Endothelial cell (in vitro differentiated cells): ENCODE results near the gene GAS2L3. TPM values are rescaled to one million over a fixed set of nuclear protein-coding genes. Genes with fewer than 3 reads are reported as not detected.
A peak's percentile ranks its signal among the peaks of the same experiment; 100 is the strongest.

Experiments
- DNase-seq: peaks from one replicate; pipeline ENCODE4 v3.0.0; 2021; ENCODE audit warnings: low spot score
- H3K27ac Mint-ChIP-seq: one replicate; pipeline ENCODE4 v1.8.0; 2021; ENCODE audit warnings: mixed read lengths, inconsistent platforms; ENCODE audit not compliant: unreplicated experiment
- H3K27me3 Mint-ChIP-seq: one replicate; pipeline ENCODE4 v1.8.0; 2021; ENCODE audit warnings: mild to moderate bottlenecking, moderate library complexity, mixed read lengths, inconsistent platforms; ENCODE audit not compliant: unreplicated experiment
- H3K36me3 Mint-ChIP-seq: one replicate; pipeline ENCODE4 v1.8.0; 2021; ENCODE audit warnings: mild to moderate bottlenecking, low read depth, mixed read lengths, inconsistent platforms; ENCODE audit not compliant: unreplicated experiment
- H3K4me1 Mint-ChIP-seq: one replicate; pipeline ENCODE4 v1.8.0; 2021; ENCODE audit warnings: mild to moderate bottlenecking, mixed read lengths, inconsistent platforms; ENCODE audit not compliant: unreplicated experiment
- H3K4me3 Mint-ChIP-seq: one replicate; pipeline ENCODE4 v1.8.0; 2021; ENCODE audit warnings: mild to moderate bottlenecking, mixed read lengths, inconsistent platforms; ENCODE audit not compliant: unreplicated experiment
- H3K9me3 Mint-ChIP-seq: one replicate; pipeline ENCODE4 v1.8.0; 2021; ENCODE audit warnings: mixed read lengths, inconsistent platforms; ENCODE audit not compliant: unreplicated experiment
- total RNA-seq: library from RNA; stranded (reverse); fragmentation: NEBNext Ultra II Directional; extraction: Animal tissue kit (Norgen Biotek cat#: 25700); gene quantifications from one replicate; pipeline ENCODE4 v1.2.1, GENCODE V29; 2021; ENCODE audit not compliant: unreplicated experiment
- TF ChIP-seq, protein P1 (sequence below): fragments of 200-600 bp; sonication (generic); IDR thresholded peaks from one replicate; pipeline ENCODE4 v1.5.0; 2021; ENCODE audit warnings: antibody characterized with exemption; ENCODE audit not compliant: unreplicated experiment

Gene GAS2L3
- total RNA-seq, 1 donor from 2014 or later, result 55.6 TPM

DNA sequence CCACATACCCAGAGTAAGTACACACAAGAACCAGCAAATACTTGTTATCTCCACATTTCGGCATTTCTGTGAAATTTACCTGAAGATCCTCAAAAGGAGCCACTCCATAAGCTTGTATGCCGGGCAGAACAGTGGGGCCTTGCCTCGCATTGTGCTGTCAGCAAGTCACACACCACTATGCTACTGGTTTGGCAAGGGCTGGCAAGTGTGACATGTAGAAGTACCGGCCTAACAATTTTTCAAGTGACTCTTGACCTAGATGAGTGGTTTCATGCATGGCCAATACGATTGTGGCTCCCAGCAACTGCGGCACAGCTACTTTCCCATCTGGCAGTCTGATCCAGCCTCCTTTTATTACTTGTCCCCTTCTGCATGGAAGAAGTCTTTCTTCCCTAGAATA is 69.8 kb downstream of the GAS2L3 start:
- Mint-ChIP-seq H3K27me3 (peaks cover 4% of the 10 kb centered on the region), H3K4me1 (no peaks in the 10 kb centered on the region), H3K27ac (no peak overlapping the region), H3K9me3 (peaks cover 5% of the 10 kb centered on the region), H3K36me3 (peaks cover 41% of the 10 kb centered on the region), H3K4me3 (no peak overlapping the region)
- DNase-seq, result no peak
- TF ChIP-seq, protein P1, sequence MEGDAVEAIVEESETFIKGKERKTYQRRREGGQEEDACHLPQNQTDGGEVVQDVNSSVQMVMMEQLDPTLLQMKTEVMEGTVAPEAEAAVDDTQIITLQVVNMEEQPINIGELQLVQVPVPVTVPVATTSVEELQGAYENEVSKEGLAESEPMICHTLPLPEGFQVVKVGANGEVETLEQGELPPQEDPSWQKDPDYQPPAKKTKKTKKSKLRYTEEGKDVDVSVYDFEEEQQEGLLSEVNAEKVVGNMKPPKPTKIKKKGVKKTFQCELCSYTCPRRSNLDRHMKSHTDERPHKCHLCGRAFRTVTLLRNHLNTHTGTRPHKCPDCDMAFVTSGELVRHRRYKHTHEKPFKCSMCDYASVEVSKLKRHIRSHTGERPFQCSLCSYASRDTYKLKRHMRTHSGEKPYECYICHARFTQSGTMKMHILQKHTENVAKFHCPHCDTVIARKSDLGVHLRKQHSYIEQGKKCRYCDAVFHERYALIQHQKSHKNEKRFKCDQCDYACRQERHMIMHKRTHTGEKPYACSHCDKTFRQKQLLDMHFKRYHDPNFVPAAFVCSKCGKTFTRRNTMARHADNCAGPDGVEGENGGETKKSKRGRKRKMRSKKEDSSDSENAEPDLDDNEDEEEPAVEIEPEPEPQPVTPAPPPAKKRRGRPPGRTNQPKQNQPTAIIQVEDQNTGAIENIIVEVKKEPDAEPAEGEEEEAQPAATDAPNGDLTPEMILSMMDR, result no peak

DNA sequence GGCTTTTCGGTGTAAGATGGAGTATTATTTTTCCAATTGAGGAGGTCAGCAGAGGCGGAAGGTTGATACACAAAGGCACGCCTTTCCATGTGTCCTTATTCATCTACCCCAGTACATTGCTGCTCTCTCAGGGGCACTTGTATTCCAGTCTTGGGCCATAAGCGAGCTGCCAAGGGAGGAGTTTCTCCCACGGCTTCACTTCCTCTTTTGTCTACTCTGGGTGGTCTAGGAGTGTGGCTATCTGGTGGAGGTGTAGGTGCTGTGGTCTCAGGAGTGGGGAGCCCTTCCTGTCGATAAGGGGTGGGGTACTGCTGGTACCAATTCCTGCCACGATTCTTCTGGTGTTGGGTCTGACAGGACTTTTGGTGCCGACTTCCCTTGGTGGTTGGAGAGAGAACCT is 73.4 kb downstream of the GAS2L3 start:
- Mint-ChIP-seq H3K9me3 (peaks cover 5% of the 10 kb centered on the region), H3K4me1 (no peaks in the 10 kb centered on the region), H3K27me3 (peaks cover 2% of the 10 kb centered on the region), H3K27ac (no peak overlapping the region), H3K36me3 (peaks cover 27% of the 10 kb centered on the region), H3K4me3 (no peak overlapping the region)
- DNase-seq, result no peak
- TF ChIP-seq, protein P1, result no peak

DNA sequence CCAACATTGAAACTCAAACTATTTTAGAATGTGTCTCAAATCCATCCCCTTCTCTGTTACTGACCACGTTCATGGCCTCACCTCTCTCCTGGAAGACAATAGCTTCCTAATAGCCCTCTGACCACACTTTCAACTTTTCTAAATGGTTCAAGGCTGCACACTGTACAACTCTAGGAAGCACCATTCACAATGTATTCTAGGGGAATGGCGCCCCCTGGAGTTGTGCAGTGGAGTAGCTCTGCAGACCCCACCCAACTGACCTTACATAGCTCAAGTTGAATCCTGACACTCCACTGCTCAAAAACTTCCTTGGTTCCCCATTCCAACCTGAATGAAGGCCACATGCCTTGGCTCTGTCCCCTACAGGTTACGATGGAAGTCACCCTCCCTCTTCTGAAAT is 77.6 kb downstream of the GAS2L3 start:
- TF ChIP-seq, protein P1, result peak; percentile 44
- no peak for DNase-seq
- Mint-ChIP-seq H3K27me3 (peaks cover 2% of the 10 kb centered on the region), H3K36me3 (peaks cover 9% of the 10 kb centered on the region), H3K4me1 (no peaks in the 10 kb centered on the region), H3K9me3 (no peaks in the 10 kb centered on the region), H3K27ac (no peak overlapping the region), H3K4me3 (no peak overlapping the region)

DNA sequence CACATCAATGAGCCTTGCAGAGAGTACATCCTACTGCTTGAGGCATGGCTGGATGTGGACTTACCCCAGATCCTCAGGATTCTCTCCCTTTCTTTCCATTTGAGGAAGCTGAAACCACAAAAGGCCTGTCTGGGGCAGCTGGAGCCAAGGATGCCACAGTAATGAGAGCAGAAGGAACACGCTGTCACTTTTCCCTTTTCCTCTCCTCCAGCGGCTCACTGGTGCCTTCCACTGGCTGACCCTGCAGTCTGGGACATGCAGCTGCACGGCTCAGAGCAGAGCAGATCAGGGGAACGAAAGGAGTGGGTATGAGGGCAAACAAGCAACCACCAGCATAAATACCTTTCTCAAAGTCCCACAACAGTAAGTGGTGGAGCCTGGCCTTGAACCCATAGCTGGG is 78.2 kb downstream of the GAS2L3 start:
- Mint-ChIP-seq H3K9me3 (no peaks in the 10 kb centered on the region), H3K27ac (no peak overlapping the region), H3K36me3 (peaks cover 9% of the 10 kb centered on the region), H3K27me3 (peaks cover 2% of the 10 kb centered on the region), H3K4me1 (no peaks in the 10 kb centered on the region), H3K4me3 (no peak overlapping the region)
- TF ChIP-seq, protein P1, result no peak
- no peak for DNase-seq

DNA sequence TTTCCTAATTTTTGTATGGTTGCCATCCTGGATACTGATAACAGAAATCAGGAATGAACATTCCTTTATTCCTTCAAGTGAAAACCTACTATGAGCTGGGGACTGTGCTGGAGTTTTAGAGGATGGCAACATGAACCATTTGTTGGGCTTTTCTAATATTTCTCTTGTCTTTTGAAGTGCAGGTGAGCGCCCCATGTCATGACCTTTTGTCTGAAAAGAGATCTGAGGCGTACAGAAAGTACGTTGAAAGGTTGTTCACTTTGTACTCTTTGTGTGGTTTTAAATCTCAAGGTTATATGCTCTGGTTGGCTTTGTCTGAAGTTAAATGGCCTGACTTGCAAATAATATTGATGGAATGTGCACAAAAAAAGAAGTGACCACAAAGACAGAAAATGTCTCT is 79.0 kb downstream of the GAS2L3 start:
- no peak overlapping the region for H3K27ac Mint-ChIP-seq

More for the DNA sequence above, 79.0 kb downstream of the GAS2L3 start:
- TF ChIP-seq, protein P1, result no peak
- no peak overlapping the region for H3K4me3 Mint-ChIP-seq
- peaks cover 3% of the 10 kb centered on the region for H3K27me3 Mint-ChIP-seq
- no peak for DNase-seq
- H3K4me1 Mint-ChIP-seq, result no peaks in the 10 kb centered on the region
- peaks cover 2% of the 10 kb centered on the region for H3K36me3 Mint-ChIP-seq
- H3K9me3 Mint-ChIP-seq, result no peaks in the 10 kb centered on the region
